CD4-positive, alpha-beta T cell treated with Interleukin-17A for 1 hour (primary cell): ENCODE measurements around the gene ANAPC5.
"Not testable (repeated sequence)": the region's sequence is repeated elsewhere in the genome, so short reads cannot be mapped to it uniquely, and the experiment has no call there.

Experiments used
- DNase-seq: peaks from one replicate; pipeline ENCODE4 v3.0.0-alpha.2; 2020

The ANAPC5 gene, protein sequence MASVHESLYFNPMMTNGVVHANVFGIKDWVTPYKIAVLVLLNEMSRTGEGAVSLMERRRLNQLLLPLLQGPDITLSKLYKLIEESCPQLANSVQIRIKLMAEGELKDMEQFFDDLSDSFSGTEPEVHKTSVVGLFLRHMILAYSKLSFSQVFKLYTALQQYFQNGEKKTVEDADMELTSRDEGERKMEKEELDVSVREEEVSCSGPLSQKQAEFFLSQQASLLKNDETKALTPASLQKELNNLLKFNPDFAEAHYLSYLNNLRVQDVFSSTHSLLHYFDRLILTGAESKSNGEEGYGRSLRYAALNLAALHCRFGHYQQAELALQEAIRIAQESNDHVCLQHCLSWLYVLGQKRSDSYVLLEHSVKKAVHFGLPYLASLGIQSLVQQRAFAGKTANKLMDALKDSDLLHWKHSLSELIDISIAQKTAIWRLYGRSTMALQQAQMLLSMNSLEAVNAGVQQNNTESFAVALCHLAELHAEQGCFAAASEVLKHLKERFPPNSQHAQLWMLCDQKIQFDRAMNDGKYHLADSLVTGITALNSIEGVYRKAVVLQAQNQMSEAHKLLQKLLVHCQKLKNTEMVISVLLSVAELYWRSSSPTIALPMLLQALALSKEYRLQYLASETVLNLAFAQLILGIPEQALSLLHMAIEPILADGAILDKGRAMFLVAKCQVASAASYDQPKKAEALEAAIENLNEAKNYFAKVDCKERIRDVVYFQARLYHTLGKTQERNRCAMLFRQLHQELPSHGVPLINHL

DNA sequence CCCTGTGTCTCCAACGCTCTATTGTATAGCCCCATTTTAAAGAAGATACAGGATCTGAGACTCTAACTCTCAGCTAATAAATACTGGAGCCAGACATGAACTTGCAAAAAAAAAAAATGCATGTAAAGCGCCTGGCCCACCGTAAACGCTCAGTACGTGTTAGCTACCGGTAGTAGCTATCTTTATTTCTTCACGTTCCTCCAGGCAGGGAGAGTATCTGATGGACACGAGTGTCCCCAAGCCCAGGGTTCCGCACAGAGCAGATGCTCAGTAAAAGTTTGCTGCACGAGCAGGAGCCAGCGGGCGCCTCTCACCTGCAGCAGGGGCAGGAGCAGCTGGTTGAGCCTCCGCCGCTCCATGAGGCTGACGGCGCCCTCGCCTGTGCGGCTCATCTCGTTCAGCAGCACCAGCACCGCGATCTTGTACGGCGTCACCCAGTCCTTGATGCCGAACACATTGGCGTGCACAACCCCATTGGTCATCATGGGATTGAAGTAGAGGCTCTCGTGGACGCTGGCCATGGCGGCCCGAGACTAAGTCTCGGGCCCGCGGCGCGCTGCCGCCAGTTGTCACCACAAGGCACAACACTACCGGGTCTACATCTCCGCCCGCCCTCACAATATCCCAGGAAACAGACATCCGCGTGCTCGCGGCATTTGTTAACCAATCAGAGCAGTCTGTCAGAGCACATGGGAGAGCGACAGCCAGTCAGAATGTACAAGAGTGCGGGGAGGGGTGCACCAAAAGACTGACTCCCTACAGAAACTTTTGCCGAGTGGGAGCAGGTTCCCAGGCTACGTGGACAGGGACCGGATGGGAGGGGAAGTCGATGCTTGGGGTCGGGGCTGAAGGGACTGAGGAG is at the start of gene ANAPC5:
Gene ANAPC5, minus strand, starts transcription at position 592 of the 862 bp plus-strand sequence. Its CDS starts 71 bp downstream, at position 521.
- DNase-seq, result peak; percentile 96

DNA sequence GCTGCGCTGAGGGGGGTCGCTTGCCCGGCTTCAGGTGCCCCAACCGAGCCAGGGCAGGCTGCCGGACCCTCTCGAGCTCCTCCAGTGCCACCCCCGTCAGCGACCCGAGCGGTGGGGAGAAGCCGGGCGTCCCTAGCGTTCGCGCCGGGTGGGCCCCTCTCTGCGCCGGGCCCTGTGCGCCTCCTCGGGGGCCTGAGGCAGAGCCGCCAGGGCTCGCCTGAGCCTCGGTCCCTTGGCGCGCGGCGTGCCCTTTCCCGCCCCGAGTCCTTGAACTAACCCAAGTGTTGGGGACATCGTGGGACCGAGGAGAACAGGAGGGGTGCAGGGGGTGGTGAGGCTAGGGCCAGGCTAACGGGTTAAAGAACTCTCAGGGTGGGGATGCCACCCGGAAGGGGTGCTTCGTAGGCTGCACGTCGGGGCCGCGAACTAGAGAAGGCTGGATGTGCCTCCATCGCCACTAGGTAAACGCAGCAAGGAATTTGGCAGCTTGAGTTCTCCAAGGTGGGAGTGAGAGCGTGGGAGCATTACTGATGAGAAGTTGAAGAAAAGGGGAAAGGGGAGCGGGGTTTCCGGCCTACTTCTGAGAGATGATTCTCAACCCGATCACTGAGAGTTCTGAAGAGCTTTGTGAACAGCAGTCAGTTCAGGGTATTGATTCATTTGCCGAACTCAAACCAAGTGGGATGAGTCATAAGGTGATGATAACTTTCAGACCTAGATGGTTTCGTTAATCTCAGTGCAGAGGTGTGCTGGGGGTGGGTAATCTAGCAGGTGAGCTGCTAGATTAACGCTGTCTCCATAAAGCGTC is 48.3 kb upstream of the ANAPC5 start:
- peak; percentile 72 for DNase-seq

DNA sequence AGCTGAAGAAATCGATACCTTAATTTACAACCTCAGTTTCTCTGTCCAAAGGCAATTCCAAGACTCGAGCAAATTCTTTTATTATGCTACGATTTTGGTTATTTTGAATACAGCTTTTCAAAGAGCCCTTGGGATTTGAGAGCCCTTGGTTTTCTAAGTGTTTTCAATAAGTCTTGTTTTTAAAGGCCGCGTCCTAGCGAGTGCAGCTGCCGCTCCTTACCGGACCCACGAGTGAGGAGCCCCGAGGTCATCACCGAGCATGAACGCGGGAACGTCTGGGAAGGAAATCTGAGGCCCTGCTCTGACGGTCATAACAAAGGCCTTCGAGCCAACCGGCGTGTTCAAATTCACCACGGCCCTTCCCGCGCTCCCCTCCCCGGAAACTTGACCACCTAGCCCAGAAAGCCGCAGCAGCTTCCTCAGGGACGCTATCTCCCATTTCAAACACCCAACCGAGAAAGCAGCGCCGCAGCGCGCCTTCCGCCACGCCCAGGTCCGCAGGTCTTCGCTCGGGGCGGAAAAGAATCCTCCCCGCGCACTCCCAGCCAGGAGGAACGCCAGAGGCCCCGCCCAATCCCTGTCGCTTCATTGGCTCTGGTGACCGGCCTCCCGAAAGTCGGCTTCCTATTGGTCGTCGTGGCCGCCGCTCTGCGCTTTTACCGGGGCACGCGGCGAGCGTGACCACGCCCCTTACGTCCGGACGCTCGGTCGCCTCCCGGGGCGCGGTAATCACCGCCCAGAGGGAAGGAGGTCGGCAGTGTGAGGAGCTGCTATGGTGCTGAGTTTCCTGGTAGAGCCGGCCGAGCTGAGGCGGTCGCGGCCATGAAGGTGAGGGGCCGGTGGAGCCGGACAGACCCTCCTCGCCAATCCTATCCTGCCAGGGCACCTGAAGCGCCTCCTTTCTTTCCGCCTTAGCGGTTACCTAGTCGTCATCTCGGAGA is 47.5 kb upstream of the ANAPC5 start, which contains the start of gene RNF34:
Gene RNF34, plus strand, starts transcription at position 728 of the 941 bp plus-strand sequence. Its CDS starts 95 bp downstream, at position 823.
- DNase-seq, result peak; percentile 98

DNA sequence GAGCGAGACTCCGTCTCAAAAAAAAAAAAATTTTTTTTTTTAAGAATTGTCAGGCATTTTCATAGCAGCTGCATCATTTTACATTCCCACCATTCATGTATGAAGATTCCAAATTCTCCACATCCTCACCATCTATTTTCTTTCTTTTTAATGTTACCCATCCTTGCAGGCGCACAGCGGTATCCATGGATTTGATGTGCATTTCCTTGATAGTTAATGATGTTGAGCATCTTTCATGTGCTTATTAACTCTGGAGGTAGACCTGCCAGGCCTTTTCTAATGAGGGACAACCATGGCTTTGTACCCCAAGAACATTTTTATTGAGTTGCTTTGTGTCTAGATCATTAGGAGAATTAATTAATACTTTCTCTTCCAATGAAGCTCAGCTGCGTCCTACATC is 46.1 kb upstream of the ANAPC5 start:
- no peak for DNase-seq

DNA sequence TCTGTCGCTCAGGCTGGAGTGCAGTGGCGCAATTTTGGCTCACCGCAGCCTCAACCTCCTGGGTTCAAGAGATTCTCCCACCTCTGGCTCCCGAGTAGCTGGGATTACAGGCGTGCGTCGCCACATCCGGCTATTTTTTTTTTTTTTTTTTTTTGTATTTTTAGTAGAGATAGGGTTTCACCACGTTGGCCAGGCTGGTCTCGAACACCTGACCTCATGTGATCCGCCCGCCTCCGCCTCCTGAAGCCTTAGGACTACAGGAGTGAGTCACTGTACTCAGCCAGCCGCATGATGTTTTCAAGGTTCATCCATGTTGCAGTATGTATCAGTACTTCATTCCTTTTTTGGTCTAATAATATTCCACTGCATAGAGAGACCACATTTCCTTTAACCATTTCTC is 45.3 kb upstream of the ANAPC5 start:
- no peak for DNase-seq

DNA sequence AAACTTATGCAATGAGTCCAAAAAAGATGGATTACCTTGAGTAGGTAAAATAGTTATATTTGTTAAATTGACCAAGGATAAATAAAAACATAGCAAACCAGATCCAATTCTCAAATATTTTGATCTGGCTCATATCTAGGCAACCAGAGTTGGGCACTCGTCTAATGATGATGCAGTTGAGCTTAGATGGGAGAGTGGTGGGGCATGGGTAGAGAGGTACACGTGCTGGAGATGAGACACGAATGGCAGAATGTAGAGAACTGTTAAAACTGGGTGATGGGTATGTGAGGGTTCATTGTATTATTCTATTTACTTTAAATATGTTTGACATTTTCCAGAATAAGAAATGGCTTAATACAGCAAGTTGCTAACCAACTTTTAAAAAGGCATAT is 40.1 kb upstream of the ANAPC5 start:
- DNase-seq, result no peak

DNA sequence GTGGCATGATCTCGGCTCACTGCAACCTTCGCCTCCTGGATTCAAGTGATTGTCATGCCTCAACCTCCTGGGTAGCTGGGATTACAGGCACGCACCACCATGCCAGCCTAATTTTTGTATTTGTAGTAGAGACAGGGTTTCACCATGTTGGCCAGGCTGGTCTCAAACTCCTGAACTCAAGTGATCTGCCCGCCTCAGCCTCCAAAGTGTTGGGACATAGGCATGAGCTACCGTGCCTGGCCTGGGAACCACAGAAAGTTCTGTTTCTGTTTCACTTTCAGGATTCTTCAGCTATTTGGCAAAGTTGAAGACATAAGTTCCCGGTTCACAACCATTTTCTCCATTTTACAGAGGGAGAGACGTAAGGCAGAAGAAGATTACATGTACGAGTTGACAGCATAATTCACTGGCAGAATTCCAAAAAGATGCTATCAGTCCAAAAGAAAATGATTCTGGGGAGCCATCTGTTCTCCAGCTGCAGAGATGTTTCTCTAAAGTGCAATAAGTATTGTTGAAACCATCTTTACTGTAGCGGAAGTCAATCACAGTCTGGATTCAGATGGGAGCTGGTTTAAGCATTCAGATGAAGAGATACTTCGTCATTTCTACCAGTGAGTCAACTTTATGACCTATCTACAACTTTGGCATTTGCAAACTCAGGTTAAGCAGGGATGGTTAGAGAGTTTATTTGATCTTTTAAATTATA is 39.6 kb upstream of the ANAPC5 start:
- DNase-seq, result peak; percentile 46

DNA sequence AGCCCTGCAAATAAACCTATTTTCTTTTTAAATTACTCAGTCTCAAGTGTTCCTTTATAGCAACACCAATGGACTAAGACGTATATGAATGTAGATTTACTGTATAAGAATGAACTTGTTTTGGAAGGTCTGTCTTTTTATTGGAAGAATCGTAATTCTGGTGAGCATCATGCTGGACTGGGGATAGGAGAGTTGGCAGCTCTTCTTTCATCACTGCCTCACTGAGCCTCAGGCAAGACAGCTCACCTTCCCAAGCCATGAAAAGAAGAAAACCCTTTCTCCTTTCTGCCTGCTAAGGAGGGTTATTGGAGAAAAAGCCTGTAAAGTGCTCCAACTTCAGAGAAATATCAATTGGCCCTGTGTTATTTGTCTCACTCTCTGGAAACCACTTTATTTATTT is 38.6 kb upstream of the ANAPC5 start:
- no peak for DNase-seq

DNA sequence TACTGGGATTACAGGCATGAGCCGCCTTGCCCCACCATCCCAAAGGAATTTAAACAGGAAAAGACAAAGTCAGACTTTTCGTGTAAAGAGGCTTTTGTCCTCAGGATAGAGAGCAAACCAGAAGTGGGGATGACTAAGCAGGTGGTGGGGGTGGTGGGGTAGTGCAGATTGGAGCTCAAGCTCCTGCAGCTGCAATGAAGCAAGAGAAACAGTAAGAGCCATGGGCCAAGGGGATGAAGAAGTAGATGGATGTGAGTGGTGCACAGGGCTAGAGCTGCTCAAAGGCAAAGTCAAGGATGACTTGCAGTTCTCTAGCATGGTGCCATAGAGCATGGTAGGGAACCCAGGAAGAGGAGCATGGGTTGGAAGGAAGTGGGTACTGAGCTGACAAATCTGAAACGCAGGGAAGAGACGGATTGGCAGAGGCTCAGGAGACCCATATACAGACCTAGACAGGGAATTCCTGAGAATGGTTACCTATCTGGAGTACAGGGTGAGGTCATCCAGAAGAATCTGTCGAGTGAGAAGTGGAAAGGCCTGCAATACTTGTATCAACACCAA is 36.3 kb upstream of the ANAPC5 start:
- no peak for DNase-seq

DNA sequence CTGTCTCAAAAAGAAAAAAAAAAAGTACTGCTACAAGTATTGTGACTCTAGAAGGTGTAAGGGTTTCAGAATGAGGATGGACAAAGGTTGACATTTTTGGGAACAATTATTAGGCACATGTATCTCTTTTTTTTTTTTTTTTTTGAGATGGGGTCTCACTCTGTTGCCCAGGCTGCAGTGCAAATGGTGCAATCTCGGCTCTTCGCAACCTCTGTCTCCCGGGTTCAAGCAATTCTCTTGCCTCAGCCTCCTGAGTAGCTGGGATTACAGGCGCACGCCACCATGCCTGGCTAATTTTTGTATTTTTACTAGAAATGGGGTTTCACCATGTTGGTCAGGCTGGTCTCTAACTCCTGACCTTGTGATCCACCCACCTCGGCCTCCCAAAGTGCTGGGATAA is 32.7 kb upstream of the ANAPC5 start:
- not testable (repeated sequence) for DNase-seq

DNA sequence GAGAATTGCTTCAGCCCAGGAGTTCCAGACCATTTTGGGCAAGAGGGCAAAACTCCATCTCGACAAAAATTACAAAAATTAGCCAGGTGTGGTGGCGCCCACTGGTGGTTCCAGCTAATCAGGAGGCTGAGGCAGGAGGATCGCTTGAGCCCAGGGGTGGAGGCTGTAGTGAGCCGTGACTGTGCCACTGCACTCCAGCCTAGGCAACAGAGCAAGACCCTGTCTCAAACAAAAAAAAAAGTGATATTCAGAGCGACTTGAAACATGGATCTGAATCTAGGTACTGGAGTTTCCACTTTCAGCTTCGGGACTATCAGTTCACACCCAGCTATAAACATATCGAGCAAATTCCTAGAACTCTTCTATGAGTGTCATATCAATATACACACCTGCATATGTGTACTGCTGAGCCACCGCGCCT is 31.4 kb upstream of the ANAPC5 start:
- no peak for DNase-seq

DNA sequence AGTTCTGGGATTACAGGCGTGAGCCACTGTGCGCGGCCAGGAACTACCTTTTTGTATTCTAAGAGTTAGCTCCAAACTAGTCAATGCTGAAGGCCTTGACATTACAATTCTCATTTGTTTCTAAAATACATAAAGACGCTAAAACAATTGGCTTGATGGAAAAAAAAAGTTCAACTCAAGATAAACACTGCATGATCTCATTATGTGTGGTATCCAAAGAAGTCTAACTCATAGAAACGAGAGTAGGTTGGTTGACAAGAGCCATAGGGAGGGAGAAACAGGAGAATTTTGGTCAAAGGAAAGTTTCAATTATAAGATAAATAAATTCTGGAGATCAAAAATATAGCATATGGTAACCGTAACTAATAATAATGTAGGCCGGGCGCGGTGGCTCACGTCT is 27.7 kb upstream of the ANAPC5 start:
- DNase-seq, result no peak

DNA sequence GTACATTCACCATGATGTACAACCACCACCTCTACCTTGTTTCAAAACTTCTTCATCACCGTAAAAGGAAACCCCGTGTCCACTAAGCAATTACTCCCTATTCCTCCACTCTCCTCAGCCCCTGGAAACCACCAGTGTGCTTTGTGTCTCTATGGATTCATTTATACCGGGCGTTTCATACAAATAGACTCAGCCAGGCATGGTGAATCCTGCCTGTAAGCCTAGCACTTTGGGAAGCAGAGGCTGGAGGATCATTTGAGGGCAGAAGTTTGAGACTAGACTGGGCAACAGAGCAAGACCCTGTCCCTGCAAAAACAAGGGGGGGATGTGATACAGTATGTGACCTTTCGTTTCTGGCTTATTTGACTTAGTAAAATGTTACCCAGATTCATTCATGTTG is 26.5 kb upstream of the ANAPC5 start:
- no peak for DNase-seq

DNA sequence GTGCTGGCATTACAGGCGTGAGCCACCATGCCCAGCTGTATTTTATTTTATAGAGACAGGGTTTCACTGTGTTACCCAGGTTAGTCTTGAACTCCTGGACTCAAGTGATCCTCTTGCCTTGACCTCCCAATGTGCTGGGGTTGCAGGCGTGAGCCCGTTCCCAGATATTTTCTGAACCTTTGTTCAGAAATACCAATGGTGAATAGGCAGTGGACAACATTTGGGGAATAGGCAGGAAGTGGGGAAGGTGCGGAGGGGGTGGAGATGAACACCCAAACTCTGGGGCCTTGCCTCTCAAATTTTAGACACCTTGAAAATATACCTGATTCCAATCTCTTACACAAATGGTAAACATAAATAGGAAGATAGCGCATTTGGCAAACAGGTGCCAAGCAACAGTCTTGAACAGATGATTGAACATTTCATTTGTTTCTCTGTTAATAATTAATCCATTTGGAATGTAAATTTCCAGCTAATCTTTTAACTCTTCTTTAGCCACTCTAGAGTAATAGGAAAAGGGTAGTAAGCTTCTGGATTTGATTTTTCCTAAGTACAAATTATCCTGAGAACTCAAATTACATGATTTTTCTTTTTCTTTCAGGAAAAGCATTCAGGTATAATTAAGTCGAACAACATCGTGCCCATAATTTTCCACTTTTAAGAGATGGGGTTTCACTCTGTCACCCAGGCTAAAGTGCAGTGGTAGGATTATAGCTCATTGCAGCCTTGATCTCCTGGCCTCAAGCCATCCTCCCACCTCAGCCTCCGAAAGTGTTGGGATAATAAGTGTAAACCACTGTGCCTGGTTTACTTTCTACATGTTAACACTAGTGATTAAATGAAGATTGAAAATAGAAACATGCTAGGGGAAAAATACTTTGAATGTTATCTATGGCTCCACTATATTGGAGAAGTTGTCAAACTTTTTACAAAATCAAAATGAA is 24.8 kb upstream of the ANAPC5 start:
- DNase-seq, result no peak

DNA sequence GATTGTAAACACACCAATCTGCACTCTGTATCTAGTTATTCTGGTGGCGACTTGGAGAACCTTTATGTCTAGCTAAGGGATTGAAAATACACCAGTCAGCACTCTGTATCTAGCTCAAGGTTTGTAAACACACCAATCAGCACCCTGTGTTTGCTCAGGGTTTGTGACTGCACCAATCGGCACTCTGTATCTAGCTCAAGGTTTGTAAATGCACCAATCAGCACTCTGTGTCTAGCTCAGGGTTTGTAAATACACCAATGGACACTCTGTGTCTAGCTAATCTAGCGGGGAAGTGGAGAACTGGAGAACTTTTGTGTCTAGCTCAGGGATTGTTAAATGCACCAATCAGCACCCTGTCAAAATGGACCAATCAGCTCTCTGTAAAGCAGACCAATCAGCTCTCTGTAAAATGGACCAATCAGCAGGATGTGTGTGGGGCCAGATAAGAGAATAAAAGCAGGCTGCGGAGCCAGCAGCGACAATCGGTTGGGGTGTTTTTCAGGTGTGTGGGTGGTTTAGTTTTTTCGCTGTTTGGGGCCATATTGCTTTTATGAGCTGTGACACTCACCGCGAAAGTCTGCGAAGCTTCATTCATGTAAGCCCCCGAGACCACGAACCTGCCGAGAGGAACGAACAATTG is 22.9 kb upstream of the ANAPC5 start:
- not testable (repeated sequence) for DNase-seq

DNA sequence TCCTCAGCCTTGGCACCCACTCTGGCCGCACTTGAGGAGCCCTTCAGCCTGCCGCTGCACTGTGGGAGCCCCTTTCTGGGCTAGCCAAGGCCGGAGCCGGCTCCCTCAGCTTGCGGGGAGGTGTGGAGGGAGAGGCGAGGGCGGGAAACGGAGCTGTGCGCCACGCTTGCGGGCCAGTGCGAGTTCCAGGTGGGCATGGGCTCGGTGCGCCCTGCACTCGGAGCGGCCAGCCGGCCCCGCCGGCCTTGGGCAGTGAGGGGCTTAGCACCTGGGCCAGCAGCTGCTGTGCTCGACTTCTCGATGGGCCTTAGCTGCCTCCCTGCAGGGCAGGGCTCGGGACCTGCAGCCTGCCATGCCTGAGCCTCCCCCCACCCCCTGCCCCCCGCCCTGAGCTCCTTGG is 22.1 kb upstream of the ANAPC5 start:
- DNase-seq, result not testable (repeated sequence)

DNA sequence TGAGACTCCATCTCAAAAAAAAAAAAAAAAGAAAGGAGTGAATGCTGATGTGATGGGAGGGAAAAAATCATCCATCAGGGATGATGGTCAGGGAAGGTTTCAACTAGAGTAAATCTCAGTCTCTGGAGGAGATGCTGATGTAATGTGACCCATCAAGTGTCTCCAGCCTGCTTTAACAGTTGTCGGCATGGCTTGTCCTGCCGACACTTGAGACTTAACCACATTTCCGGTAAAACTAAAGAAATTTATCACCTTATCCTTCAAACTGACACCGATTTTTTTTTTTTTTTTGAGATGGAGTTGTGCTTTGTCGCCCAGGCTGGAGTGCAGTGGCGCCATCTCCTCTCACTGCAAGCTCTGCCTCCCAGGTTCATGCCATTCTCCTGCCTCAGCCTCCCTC is 21.5 kb upstream of the ANAPC5 start:
- no peak for DNase-seq

DNA sequence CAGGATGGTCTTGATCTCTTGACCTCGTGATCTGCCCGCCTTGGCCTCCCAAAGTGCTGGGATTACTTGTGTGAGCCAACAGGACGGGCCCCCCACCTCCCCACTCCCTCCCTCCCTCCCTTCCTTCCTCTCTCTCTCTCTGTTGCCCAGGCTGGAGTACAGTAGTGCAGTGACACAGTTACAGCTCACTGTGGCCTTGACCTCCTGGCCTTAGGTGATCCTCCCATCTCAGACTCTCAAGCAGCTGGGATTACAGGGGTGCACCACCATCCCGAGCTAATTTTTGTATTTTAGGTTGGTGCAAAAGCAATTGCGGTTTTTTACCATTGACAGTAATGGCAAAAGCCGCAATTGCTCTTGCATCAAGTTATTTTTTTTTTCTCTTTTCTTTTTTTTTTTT is 19.2 kb upstream of the ANAPC5 start:
- no peak for DNase-seq
